ENCODE data around the gene LSAMP. TPM values are rescaled to one million over a fixed set of nuclear protein-coding genes. Genes with fewer than 3 reads are reported as not detected.

Gene LSAMP
- total and polyA plus RNA-seq, 2 donors (not counting 3 experiments of a cell fraction or from before 2014, with no cell fraction given), result not detected

DNA sequence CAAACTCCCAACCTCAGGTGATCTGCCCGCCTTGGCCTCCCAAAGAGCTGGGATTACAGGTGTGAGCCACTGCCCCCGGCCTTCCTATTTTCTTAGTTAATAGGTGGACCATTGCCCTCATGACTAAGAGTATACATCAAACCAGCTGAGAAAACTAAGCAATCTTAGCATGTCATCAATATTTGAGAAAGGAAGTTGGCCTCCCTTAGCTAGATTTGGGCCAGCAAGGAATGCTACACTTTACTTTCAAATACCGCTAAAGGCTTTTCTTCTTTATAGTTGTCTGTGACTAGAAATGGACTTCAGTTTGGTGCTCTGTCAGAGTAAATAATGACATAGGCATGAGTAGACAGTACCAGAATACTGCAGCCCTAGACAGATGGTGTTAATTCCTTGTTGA is 622.7 kb downstream of the LSAMP start:
- FAIRE-seq, result no peak
- H3K79me2 ChIP-seq (ENCODE audit: control insufficient read depth, insufficient read depth, low read length), result no peaks in the 10 kb centered on the region
- H3K36me3 ChIP-seq (ENCODE audit: control insufficient read depth in 2 of 2, extremely low read depth in 1 of 2, insufficient read depth in 2 of 2, low read length in 2 of 2), result no peaks in the 10 kb centered on the region
- no peak for DNase-seq (ENCODE audit: low read depth, low spot score)
- H3K4me3 ChIP-seq (replicated peaks in 1 of 3; ENCODE audit: insufficient read depth in 1 of 3, low read depth in 1 of 3, low read length in 3 of 3), result no peak overlapping the region
- POLR2A ChIA-PET, result no interaction called here
- H3K27me3 ChIP-seq (ENCODE audit: control insufficient read depth in 2 of 2, insufficient read depth in 2 of 2, low read length in 2 of 2), result peaks cover 0 to 3% of the 10 kb centered on the region in 2 experiments
- H3K9me3 ChIP-seq (replicated peaks; ENCODE audit: control insufficient read depth, insufficient read depth, low read length), result no peaks in the 10 kb centered on the region
- no peaks in the 10 kb centered on the region for H3K4me1 ChIP-seq (ENCODE audit: control insufficient read depth, extremely low read depth, insufficient read depth, low read length)
- CTCF ChIA-PET, result interaction anchor here (0.7 to 2.6 kb wide), 4 partner anchors 8 to 1133 kb away, joined by 3 to 17 read pairs (median 6); no protein-coding TSS in a partner anchor
- no peak overlapping the region for H3K9ac ChIP-seq (replicated peaks; ENCODE audit: extremely low read depth, insufficient read depth, low read length)
- no peak overlapping the region for H3K27ac ChIP-seq (ENCODE audit: insufficient read depth, low read depth, low read length)
- TF ChIP-seq FOS (IDR thresholded peaks at IDR 0.05; ENCODE audit: borderline replicate concordance, insufficient read depth, low read length) (no peak), JUN (IDR thresholded peaks at IDR 0.05; ENCODE audit: borderline replicate concordance, insufficient read depth, insufficient read length, low read depth) (no peak), POLR2A (IDR thresholded peaks at IDR 0.05; ENCODE audit: low read depth, low read length) (no peak), EZH2 (IDR thresholded peaks at IDR 0.05; ENCODE audit: borderline replicate concordance, low read depth, low read length, severe bottlenecking) (no peak), MYC (IDR thresholded peaks at IDR 0.05; ENCODE audit: low read depth, low read length) (no peak), GATA2 (IDR thresholded peaks at IDR 0.05; ENCODE audit: insufficient read depth, insufficient read length, low read depth, low read length) (no peak), POLR2AphosphoS5 (IDR thresholded peaks at IDR 0.05; ENCODE audit: insufficient read depth, low read depth, low read length) (no peak)
- TF ChIP-seq, protein P1, sequence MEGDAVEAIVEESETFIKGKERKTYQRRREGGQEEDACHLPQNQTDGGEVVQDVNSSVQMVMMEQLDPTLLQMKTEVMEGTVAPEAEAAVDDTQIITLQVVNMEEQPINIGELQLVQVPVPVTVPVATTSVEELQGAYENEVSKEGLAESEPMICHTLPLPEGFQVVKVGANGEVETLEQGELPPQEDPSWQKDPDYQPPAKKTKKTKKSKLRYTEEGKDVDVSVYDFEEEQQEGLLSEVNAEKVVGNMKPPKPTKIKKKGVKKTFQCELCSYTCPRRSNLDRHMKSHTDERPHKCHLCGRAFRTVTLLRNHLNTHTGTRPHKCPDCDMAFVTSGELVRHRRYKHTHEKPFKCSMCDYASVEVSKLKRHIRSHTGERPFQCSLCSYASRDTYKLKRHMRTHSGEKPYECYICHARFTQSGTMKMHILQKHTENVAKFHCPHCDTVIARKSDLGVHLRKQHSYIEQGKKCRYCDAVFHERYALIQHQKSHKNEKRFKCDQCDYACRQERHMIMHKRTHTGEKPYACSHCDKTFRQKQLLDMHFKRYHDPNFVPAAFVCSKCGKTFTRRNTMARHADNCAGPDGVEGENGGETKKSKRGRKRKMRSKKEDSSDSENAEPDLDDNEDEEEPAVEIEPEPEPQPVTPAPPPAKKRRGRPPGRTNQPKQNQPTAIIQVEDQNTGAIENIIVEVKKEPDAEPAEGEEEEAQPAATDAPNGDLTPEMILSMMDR (IDR thresholded peaks at IDR 0.05; ENCODE audit: extremely low read depth in 1 of 2, insufficient read depth in 1 of 2, low read depth in 1 of 2, low read length in 2 of 2), result no peak
- TF ChIP-seq, protein P2, sequence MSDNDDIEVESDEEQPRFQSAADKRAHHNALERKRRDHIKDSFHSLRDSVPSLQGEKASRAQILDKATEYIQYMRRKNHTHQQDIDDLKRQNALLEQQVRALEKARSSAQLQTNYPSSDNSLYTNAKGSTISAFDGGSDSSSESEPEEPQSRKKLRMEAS (IDR thresholded peaks at IDR 0.05; ENCODE audit: insufficient read depth, insufficient read length), result no peak
- intact Hi-C loops (cut with micrococcal nuclease) (no loop called here), dilution Hi-C loops (cut with MboI; ENCODE audit: extremely low pct_ligation_motif_present, low sequenced_read_pairs) (no loop called here)
- H4K20me1 ChIP-seq (replicated peaks; ENCODE audit: control insufficient read depth, extremely low read depth, insufficient read depth, low read length), result no peaks in the 10 kb centered on the region
- H3K9me1 ChIP-seq (replicated peaks; ENCODE audit: control insufficient read depth, extremely low read depth, insufficient read depth, low read length), result no peaks in the 10 kb centered on the region
- H3K4me2 ChIP-seq (ENCODE audit: insufficient read depth, low read length), result no peak overlapping the region
- BruUV-seq (replicated peaks), result no TSS peak
- H2AFZ ChIP-seq (ENCODE audit: low read depth, low read length), result no peak overlapping the region
